HCT116 (cell line): ENCODE results near the gene POLDIP2. TPM values are rescaled to one million over a fixed set of nuclear protein-coding genes. Genes with fewer than 3 reads are reported as not detected.

ENCODE experiments used
- ATAC-seq: fragments of 200-7000 bp; cut with Tn5 transposase; 2 replicates; pipeline ENCODE4 v1.9.1; 2020; ENCODE audit warnings: mild to moderate bottlenecking, moderate library complexity
- BruUV-seq: library from RNA; stranded (reverse); fragments of 400-500 nt; replicated peaks from 2 replicates; lab custom pipeline; 2021; lab: Mats Ljungman, UMichigan
- CTCF ChIA-PET: fragments of 300-600 bp; sonication (Branson Sonifier 250); formaldehyde crosslinking; loops from one replicate; lab custom pipeline; 2021; ENCODE audit warnings: antibody characterized with exemption; lab: Charles Lee
- POLR2A ChIA-PET: fragments of 300-600, 350-600 bp; sonication (Branson Sonifier 250); formaldehyde crosslinking; loops from one replicate; lab custom pipeline; 2021; ENCODE audit warnings: antibody characterized with exemption; lab: Charles Lee
- RAD21 ChIA-PET, 2 experiments: fragments of 300-600 bp; sonication (Branson Sonifier 250); formaldehyde crosslinking; loops; one replicate each; lab custom pipeline; 2023; ENCODE audit warnings: low total read pairs in 2 of 2; ENCODE audit not compliant: uncharacterized antibody in 2 of 2, unreplicated experiment in 2 of 2, low non-redundant PET in 1 of 2; lab: Charles Lee
- DNase-seq: peaks from one replicate; pipeline ENCODE4 v3.0.0-alpha.2; 2010; ENCODE audit warnings: low read depth, low spot score
- H2AFZ ChIP-seq: fragments of 200-600 bp; shearing (Covaris generic), sonication (generic); 2 replicates; pipeline ENCODE4 v1.6.1; 2017; ENCODE audit warnings: low read depth, mixed run types, mixed read lengths, antibody characterized with exemption, low read length; ENCODE audit not compliant: poor library complexity, severe bottlenecking
- H3K27ac ChIP-seq: 2 replicates; pipeline ENCODE4 v1.5.1; 2012; ENCODE audit warnings: low read depth, low read length
- H3K27me3 ChIP-seq: fragments of 200-600 bp; sonication (generic); 2 replicates; pipeline ENCODE4 v1.6.1; 2016; ENCODE audit warnings: mixed run types, low read length, mixed read lengths; ENCODE audit not compliant: insufficient read depth
- H3K36me3 ChIP-seq, 2 experiments: fragments of 200-500 bp in 1 of 2; fragments of 200-600 bp in 1 of 2; sonication (Bioruptor generic) in 1 of 2; sonication (generic) in 1 of 2; 2 replicates each; pipeline versions ENCODE4 v1.5.1 to v1.6.1; 2014 to 2016; ENCODE audit warnings: low read length in 2 of 2, inconsistent platforms in 1 of 2, mixed read lengths in 1 of 2, mixed run types in 1 of 2; ENCODE audit not compliant: insufficient read depth in 2 of 2, control insufficient read depth in 1 of 2
- H3K4me1 ChIP-seq, 2 experiments: fragments of 200-600 bp in 1 of 2; sonication (generic) in 1 of 2; 2 replicates each; pipeline versions ENCODE4 v1.5.1 to v1.6.1; 2012 to 2017; ENCODE audit warnings: low read length in 2 of 2, inconsistent platforms in 1 of 2, mild to moderate bottlenecking in 1 of 2, mixed read lengths in 1 of 2, mixed run types in 1 of 2, moderate library complexity in 1 of 2; ENCODE audit not compliant: insufficient read depth in 2 of 2, control insufficient read depth in 1 of 2
- H3K4me2 ChIP-seq: fragments of 200-600 bp; sonication (generic); 2 replicates; pipeline ENCODE4 v1.6.1; 2017; ENCODE audit warnings: mixed run types, low read length, mixed read lengths
- H3K4me3 ChIP-seq, 2 experiments: fragments of 200-600 bp in 1 of 2; sonication (generic) in 1 of 2; replicated peaks in 1 of 2; 2 replicates each; pipeline ENCODE4 v1.5.1; 2011 to 2016; ENCODE audit warnings: low read length in 2 of 2, control low read depth in 1 of 2, low read depth in 1 of 2, mild to moderate bottlenecking in 1 of 2, mixed read lengths in 1 of 2, mixed run types in 1 of 2
- H3K79me2 ChIP-seq: fragments of 200-600 bp; sonication (generic); 2 replicates; pipeline ENCODE4 v1.6.1; 2017; ENCODE audit warnings: mild to moderate bottlenecking, mixed run types, low read length, moderate library complexity, mixed read lengths; ENCODE audit not compliant: insufficient read depth
- H3K9ac ChIP-seq: fragments of 200-600 bp; sonication (generic); 2 replicates; pipeline ENCODE4 v1.6.1; 2016; ENCODE audit warnings: low read length, mixed read lengths
- H3K9me2 ChIP-seq: fragments of 200-600 bp; sonication (generic), shearing (Covaris generic); 2 replicates; pipeline ENCODE4 v1.6.1; 2017; ENCODE audit warnings: mixed run types, mild to moderate bottlenecking, moderate library complexity; ENCODE audit not compliant: insufficient read depth
- H3K9me3 ChIP-seq, 2 experiments: fragments of 200-500 bp in 1 of 2; fragments of 200-600 bp in 1 of 2; sonication (Bioruptor generic) in 1 of 2; sonication (generic) in 1 of 2; 2 replicates each; pipeline ENCODE4 v1.6.1; 2014 to 2017; ENCODE audit warnings: low read length in 2 of 2, mixed read lengths in 2 of 2, inconsistent platforms in 1 of 2, low read depth in 1 of 2, mild to moderate bottlenecking in 1 of 2, mixed run types in 1 of 2, moderate library complexity in 1 of 2; ENCODE audit not compliant: control insufficient read depth in 1 of 2, insufficient read depth in 1 of 2
- H4K20me1 ChIP-seq: fragments of 200-600 bp; sonication (generic), shearing (Covaris generic); 2 replicates; pipeline ENCODE4 v1.6.1; 2017; ENCODE audit warnings: mixed run types, mild to moderate bottlenecking, moderate library complexity; ENCODE audit not compliant: insufficient read depth
- ATF3 ChIP-seq: IDR thresholded peaks from 2 replicates; pipeline ENCODE4 v1.6.1; 2012
- CEBPB ChIP-seq: IDR thresholded peaks from 2 replicates; pipeline ENCODE4 v1.6.1; 2012; ENCODE audit warnings: low read depth
- CTCF ChIP-seq, 3 experiments: fragments of 200-600 bp in 1 of 3; sonication (generic) in 1 of 3; IDR thresholded peaks in 2 of 3; conservative IDR thresholded peaks in 1 of 3; 2 replicates each; pipeline ENCODE4 v1.5.1; 2012 to 2017; ENCODE audit warnings: low read depth in 2 of 3, low read length in 2 of 3, antibody characterized with exemption in 1 of 3, borderline replicate concordance in 1 of 3, control low read depth in 1 of 3, mild to moderate bottlenecking in 1 of 3, mixed read lengths in 1 of 3, mixed run types in 1 of 3, moderate library complexity in 1 of 3; ENCODE audit not compliant: insufficient read depth in 1 of 3
- EGR1 ChIP-seq: IDR thresholded peaks from 2 replicates; pipeline ENCODE4 v1.6.1; 2012; ENCODE audit warnings: low read depth
- ELF1 ChIP-seq: IDR thresholded peaks from 2 replicates; pipeline ENCODE4 v1.6.1; 2012; ENCODE audit warnings: low read depth, borderline replicate concordance
- EZH2 ChIP-seq: fragments of 200-600 bp; sonication (generic); IDR thresholded peaks from 2 replicates; pipeline ENCODE4 v1.6.1; 2017; ENCODE audit warnings: antibody characterized with exemption, mixed run types
- FOSL1 ChIP-seq: IDR thresholded peaks from 2 replicates; pipeline ENCODE4 v1.6.1; 2012; ENCODE audit warnings: low read depth
- JUND ChIP-seq: IDR thresholded peaks from 2 replicates; pipeline ENCODE4 v1.6.1; 2012
- MAX ChIP-seq: IDR thresholded peaks from 2 replicates; pipeline ENCODE4 v1.6.1; 2012
- POLR2AphosphoS5 ChIP-seq: IDR thresholded peaks from 2 replicates; pipeline ENCODE4 v1.6.1; 2011; ENCODE audit warnings: mild to moderate bottlenecking, low read depth, low read length, moderate library complexity
- RAD21 ChIP-seq: IDR thresholded peaks from 2 replicates; pipeline ENCODE4 v1.6.1; 2012; ENCODE audit warnings: low read depth, mild to moderate bottlenecking
- SIN3A ChIP-seq: IDR thresholded peaks from 2 replicates; pipeline ENCODE4 v1.6.1; 2012; ENCODE audit warnings: low read depth
- SP1 ChIP-seq: IDR thresholded peaks from 2 replicates; pipeline ENCODE4 v1.6.1; 2012; ENCODE audit warnings: low read depth
- TCF7L2 ChIP-seq: IDR thresholded peaks from 2 replicates; pipeline ENCODE4 v1.7.0; 2011; ENCODE audit warnings: borderline replicate concordance, inconsistent platforms; ENCODE audit not compliant: insufficient read depth, insufficient read length; ENCODE audit errors: extremely low read depth
- YY1 ChIP-seq: IDR thresholded peaks from 2 replicates; pipeline ENCODE4 v1.6.1; 2011; ENCODE audit warnings: low read length, low read depth, moderate library complexity, mild to moderate bottlenecking; ENCODE audit not compliant: insufficient replicate concordance; ENCODE audit errors: extremely low read depth
- ZBTB33 ChIP-seq: IDR thresholded peaks from 2 replicates; pipeline ENCODE4 v1.6.1; 2011; ENCODE audit warnings: mild to moderate bottlenecking, low read length, moderate library complexity; ENCODE audit not compliant: insufficient replicate concordance; ENCODE audit errors: extremely low read depth
- ZFX ChIP-seq: fragments of 450-650 bp; IDR thresholded peaks from 2 replicates; pipeline ENCODE4 v1.6.1; 2017
- intact Hi-C: fragments of 100-400 bp; cut with micrococcal nuclease; formaldehyde crosslinking; loops from 2 replicates; pipeline ENCODE4 v1.10.0; 2022
- total RNA-seq: library from RNA; stranded (reverse); gene quantifications from one replicate; pipeline ENCODE4 v1.2.1, GENCODE V29; 2021; ENCODE audit not compliant: unreplicated experiment

The POLDIP2 gene
- total RNA-seq, 1 experiment from 2014 or later = 78.0 TPM

GRCh38 chr17:28399808-28400207, 42.5 kb upstream of the POLDIP2 start:
- TF ChIP-seq POLR2AphosphoS5 (no peak), EZH2 (no peak), JUND (no peak), SP1 (no peak), YY1 (no peak), FOSL1 (no peak), ZBTB33 (no peak), RAD21 (no peak), SIN3A (no peak), MAX (no peak), CTCF (IDR thresholded peaks at IDR 0.05 in 2 of 3, conservative IDR thresholded peaks at IDR 0.05 in 1 of 3; ENCODE audit: borderline replicate concordance in 1 of 3, insufficient read depth in 1 of 3, low read depth in 2 of 3, low read length in 2 of 3) (no peak), EGR1 (no peak), CEBPB (no peak), TCF7L2 (no peak), ELF1 (no peak), ZFX (no peak), ATF3 (no peak)
- no peak for DNase-seq
- Histone ChIP-seq H3K9me3 (no peaks in the 10 kb centered on the region), H3K9me2 (no peaks in the 10 kb centered on the region), H3K27me3 (no peaks in the 10 kb centered on the region), H3K9ac (no peak overlapping the region), H3K79me2 (peaks cover 3% of the 10 kb centered on the region; the same call in 1 of the 2 replicates), H3K4me1 (peaks cover 0 to under 1% of the 10 kb centered on the region in 2 experiments; a peak in 1 of 4 replicates), H3K36me3 (peaks cover 20 to 24% of the 10 kb centered on the region in 2 experiments; a peak in 3 of 4 replicates), H2AFZ (no peak overlapping the region), H3K27ac (no peak overlapping the region), H3K4me2 (no peak overlapping the region), H4K20me1 (no peaks in the 10 kb centered on the region), H3K4me3 (no peak overlapping the region)
- no TSS peak for BruUV-seq
- ChIA-PET POLR2A (no interaction called here), CTCF (no interaction called here), RAD21 (no interaction called here)
- no peak for ATAC-seq
- intact Hi-C loops = no loop called here
